ENCODE data around the gene COQ5.

GRCh38 chr12:120467439-120467838 is 61.5 kb downstream of the COQ5 start:
- no peak for TF ChIP-seq CTCF (IDR thresholded peaks at IDR 0.05; ENCODE audit: poor library complexity, severe bottlenecking)
- no peak for TF ChIP-seq SMC3 (conservative IDR thresholded peaks at IDR 0.05; ENCODE audit: poor library complexity)
- no peak for TF ChIP-seq EZH2 (IDR thresholded peaks at IDR 0.05; ENCODE audit: borderline replicate concordance, insufficient read depth, low read length, poor library complexity, severe bottlenecking)
- no peak for TF ChIP-seq RAD21 (conservative IDR thresholded peaks at IDR 0.05)
- TF ChIP-seq REST (IDR thresholded peaks at IDR 0.05; ENCODE audit: borderline replicate concordance), result no peak
- no peak for TF ChIP-seq POLR2AphosphoS5 (IDR thresholded peaks at IDR 0.05)
- no peak for TF ChIP-seq EP300 (conservative IDR thresholded peaks at IDR 0.05; ENCODE audit: poor library complexity, severe bottlenecking)

Data from neural cell (in vitro differentiated cells).